ENCODE results near the gene RASGRF1. TPM values are rescaled to one million over a fixed set of nuclear protein-coding genes. Genes with fewer than 3 reads are reported as not detected.

RASGRF1 gene
- total RNA-seq, 2 donors from 2014 or later, result 0.09 to 1.1 TPM

- intact Hi-C loops (cut with DNase I), result no loop called here
- Histone ChIP-seq H3K9me3 (no peaks in the 10 kb centered on the region), H3K4me1 (replicated peaks) (no peaks in the 10 kb centered on the region), H3K27me3 (replicated peaks; ENCODE audit: insufficient read depth) (no peaks in the 10 kb centered on the region), H3K27ac (no peak overlapping the region), H3K4me3 (no peak overlapping the region), H3K36me3 (no peaks in the 10 kb centered on the region)
- DNase-seq (ENCODE audit: low spot score), result no peak
- 81% methylated on average over 2 of the region's 2 CpGs for WGBS
- no peak for TF ChIP-seq POLR2AphosphoS5 (IDR thresholded peaks at IDR 0.05)
- TF ChIP-seq CTCF (IDR thresholded peaks at IDR 0.05), result no peak
- no peak for TF ChIP-seq POLR2A (IDR thresholded peaks at IDR 0.05)
Measured at GRCh38 chr15:79023546-79023890, 67.1 kb downstream of the RASGRF1 start.

GRCh38 chr15:79018960-79019359, 71.6 kb downstream of the RASGRF1 start:
- Histone ChIP-seq H3K27ac (no peak overlapping the region), H3K4me3 (no peak overlapping the region), H3K9me3 (no peaks in the 10 kb centered on the region), H3K36me3 (no peaks in the 10 kb centered on the region), H3K4me1 (replicated peaks) (no peaks in the 10 kb centered on the region), H3K27me3 (replicated peaks; ENCODE audit: insufficient read depth) (no peaks in the 10 kb centered on the region)
- no peak for DNase-seq (ENCODE audit: low spot score)
- 61% methylated on average over 4 of the region's 4 CpGs for WGBS
- TF ChIP-seq POLR2A (IDR thresholded peaks at IDR 0.05) (no peak), POLR2AphosphoS5 (IDR thresholded peaks at IDR 0.05) (no peak), CTCF (IDR thresholded peaks at IDR 0.05) (no peak)
- intact Hi-C loops (cut with DNase I), result no loop called here

DNA sequence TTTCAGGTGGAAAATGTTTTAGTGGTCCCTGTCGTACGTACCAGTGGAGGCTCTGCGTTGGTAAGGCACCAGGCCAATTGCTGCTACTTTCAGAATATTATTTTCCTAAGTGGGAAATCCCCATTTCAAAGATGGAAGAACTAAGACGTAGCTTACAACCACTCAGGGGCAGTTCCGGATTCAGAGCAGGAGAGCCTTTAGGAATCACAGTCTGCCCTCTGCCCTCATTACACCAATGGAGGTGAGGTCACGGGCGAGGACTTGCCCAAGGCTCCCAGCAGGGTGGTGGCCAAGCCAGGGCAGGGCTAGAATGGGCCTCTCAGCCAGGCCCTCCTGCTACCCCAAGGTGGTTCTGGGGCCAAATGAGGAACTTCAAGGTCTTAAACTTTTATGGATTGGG, 72.6 kb downstream of the RASGRF1 start:
- Histone ChIP-seq H3K27ac (no peak overlapping the region), H3K36me3 (no peaks in the 10 kb centered on the region), H3K27me3 (replicated peaks; ENCODE audit: insufficient read depth) (no peaks in the 10 kb centered on the region), H3K9me3 (no peaks in the 10 kb centered on the region), H3K4me1 (replicated peaks) (no peaks in the 10 kb centered on the region), H3K4me3 (no peak overlapping the region)
- 94% methylated on average over 7 of the region's 7 CpGs for WGBS
- no peak for DNase-seq (ENCODE audit: low spot score)
- TF ChIP-seq POLR2A (IDR thresholded peaks at IDR 0.05), result no peak
- TF ChIP-seq CTCF (IDR thresholded peaks at IDR 0.05), result no peak
- TF ChIP-seq POLR2AphosphoS5 (IDR thresholded peaks at IDR 0.05), result no peak
- intact Hi-C loops (cut with DNase I), result no loop called here

DNA sequence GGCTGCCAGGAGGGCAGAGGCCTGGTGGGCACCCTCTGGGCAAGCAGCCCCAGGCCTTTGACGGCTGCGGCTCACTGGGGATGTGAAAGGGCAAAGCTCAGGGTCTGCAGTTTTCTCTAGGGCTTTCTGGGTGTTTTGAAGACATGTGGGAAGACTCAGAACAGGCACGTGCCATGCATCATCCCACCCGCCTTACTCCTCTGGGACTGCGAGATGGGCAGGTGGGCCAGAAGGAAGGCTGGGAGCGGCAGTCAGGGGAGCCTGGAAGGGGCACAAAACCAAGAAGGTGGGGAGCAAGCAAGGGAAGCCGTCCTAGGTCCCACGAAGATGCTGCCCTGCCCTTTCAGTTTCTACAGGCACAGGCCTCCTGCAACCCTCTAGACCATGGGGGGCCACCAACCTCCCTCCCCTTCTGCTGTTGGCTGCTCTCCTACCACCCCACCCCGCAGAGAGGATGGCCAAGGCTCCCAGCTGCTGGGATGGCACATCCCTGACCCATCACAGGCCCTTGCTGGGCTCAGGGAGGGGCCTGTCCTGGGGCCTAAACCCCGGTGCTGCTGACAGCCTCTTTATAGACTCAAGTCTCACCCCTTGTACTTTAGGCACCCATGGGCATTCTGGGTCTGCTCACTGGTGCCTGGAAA, 73.9 kb downstream of the RASGRF1 start:
- Histone ChIP-seq H3K27me3 (replicated peaks; ENCODE audit: insufficient read depth) (no peaks in the 10 kb centered on the region), H3K36me3 (no peaks in the 10 kb centered on the region), H3K9me3 (no peaks in the 10 kb centered on the region), H3K4me1 (replicated peaks) (no peaks in the 10 kb centered on the region), H3K27ac (no peak overlapping the region), H3K4me3 (no peak overlapping the region)
- no peak for TF ChIP-seq POLR2AphosphoS5 (IDR thresholded peaks at IDR 0.05)
- TF ChIP-seq CTCF (IDR thresholded peaks at IDR 0.05), result no peak
- no peak for TF ChIP-seq POLR2A (IDR thresholded peaks at IDR 0.05)
- 89% methylated on average over 10 of the region's 10 CpGs for WGBS
- DNase-seq (ENCODE audit: low spot score), result no peak
- intact Hi-C loops (cut with DNase I), result no loop called here

GRCh38 chr15:79015416-79015815, 75.2 kb downstream of the RASGRF1 start:
- Histone ChIP-seq H3K36me3 (no peaks in the 10 kb centered on the region), H3K27me3 (replicated peaks; ENCODE audit: insufficient read depth) (no peaks in the 10 kb centered on the region), H3K4me3 (no peak overlapping the region), H3K27ac (no peak overlapping the region), H3K4me1 (replicated peaks) (no peaks in the 10 kb centered on the region), H3K9me3 (no peaks in the 10 kb centered on the region)
- 93% methylated on average over 3 of the region's 3 CpGs for WGBS
- intact Hi-C loops (cut with DNase I), result no loop called here
- DNase-seq (ENCODE audit: low spot score), result no peak
- no peak for TF ChIP-seq POLR2AphosphoS5 (IDR thresholded peaks at IDR 0.05)
- TF ChIP-seq CTCF (IDR thresholded peaks at IDR 0.05), result no peak
- TF ChIP-seq POLR2A (IDR thresholded peaks at IDR 0.05), result no peak

Measured in prostate gland (tissue), 2 donors.